IPS-NIHi7 (cell line): Measurements from ENCODE around the gene CLRN3.

Experiments used
- DNase-seq: peaks from one replicate; pipeline ENCODE4 v3.0.0; 2012; ENCODE audit warnings: mixed read lengths; ENCODE audit errors: extremely low spot score

The CLRN3 gene, protein sequence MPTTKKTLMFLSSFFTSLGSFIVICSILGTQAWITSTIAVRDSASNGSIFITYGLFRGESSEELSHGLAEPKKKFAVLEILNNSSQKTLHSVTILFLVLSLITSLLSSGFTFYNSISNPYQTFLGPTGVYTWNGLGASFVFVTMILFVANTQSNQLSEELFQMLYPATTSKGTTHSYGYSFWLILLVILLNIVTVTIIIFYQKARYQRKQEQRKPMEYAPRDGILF

DNA sequence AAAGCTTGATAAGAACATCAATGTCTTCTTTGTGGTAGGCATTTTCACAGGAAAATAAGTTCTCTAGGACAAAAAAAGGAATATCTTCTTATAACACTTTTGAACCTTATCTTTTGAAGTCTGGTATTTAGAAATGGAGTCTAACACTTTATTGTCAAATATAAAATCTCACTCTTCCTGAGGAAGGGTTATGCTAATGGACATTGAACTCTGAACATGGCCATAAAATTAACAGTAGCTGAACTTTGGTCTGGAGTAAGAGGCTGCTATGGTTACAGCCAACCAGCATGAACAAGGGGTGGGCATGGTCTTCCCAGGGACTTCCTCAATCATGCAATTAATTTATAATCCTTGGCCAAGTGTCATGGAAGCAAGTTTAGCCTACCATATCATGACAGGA lies at the start of gene CLRN3:
CLRN3 (minus strand) TSS at position 199 of the 400 bp plus-strand sequence; CDS start at position 42, 157 bp downstream.
- no peak for DNase-seq

- DNase-seq, result no peak
Observed at GRCh38 chr10:127940866-127941640, 48.3 kb upstream of the CLRN3 start.

GRCh38 chr10:127939786-127940330 lies 47.1 kb upstream of the CLRN3 start:
- no peak for DNase-seq

DNA sequence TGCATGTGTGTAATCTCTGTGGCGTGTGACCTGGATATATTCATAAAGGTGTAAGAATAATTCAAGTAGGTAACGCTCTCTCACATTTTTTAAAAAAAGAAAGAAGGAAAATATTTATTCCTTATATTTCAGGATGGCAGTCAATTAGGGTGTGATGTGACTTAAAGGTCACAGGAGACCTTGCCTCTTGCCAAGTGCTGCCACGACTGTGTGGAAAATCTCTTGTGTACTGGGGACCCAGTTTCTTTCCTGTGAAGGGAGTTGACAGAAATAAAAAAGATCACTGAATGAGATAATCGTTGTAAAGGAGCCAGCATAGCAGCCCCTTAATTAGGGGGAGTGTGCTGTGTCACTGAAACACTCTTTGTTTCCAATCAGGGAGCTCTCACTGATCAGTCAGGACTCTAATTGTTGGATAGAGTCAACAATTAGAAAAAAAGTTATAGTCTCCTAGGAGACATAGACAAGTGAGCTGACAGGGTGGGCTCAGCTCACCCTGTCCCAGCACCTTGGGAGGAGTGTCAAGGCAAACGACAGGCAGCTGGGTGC lies 45.2 kb upstream of the CLRN3 start:
- no peak for DNase-seq

GRCh38 chr10:127937069-127937468 lies 44.3 kb upstream of the CLRN3 start:
- DNase-seq, result no peak

DNA sequence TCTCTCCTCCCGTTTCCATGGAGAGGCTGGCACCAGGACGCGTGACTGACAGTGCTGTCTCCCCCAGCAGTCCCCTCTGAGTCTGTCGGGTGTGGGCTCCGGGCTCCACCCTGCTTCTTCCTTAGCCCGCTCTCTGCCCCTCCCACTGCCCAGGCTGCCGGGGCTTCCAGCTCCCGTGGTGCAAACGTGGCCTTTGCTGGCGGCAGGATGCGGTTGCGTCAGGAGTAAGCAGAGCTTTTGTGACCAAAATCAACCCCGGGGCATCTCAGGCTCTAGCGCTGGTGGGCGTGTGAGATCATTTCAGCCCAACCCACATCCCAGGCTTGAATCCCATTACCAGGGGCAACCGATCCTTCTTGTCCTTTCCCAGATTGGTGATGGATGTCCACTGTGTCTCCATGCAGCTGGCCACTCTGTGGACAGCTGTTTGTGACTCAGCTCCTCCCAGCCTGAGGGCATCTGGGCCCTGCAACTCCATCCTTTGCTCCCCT lies 42.4 kb upstream of the CLRN3 start:
- no peak for DNase-seq

GRCh38 chr10:127934383-127934782 lies 41.6 kb upstream of the CLRN3 start:
- DNase-seq, result no peak

DNA sequence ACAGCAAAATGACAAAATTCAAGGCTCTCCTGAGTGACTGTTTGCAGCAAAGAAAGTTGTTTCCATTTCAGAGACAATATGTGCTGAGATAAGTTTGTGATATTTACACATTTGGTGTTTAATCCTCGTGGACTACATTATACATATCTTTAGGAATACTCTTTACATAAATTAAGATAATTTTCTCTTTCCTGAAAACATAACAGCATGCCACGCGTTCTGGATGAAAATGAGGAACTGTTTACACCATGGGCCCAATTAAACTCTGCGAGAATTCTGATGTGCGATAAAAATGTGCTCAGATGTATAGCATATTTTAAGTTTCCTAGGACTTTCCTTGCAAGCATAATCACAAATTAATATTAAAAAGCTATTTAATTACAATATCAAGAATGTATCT lies 40.5 kb upstream of the CLRN3 start:
- DNase-seq, result no peak

GRCh38 chr10:127932521-127933270 lies 40.0 kb upstream of the CLRN3 start:
- DNase-seq, result no peak

DNA sequence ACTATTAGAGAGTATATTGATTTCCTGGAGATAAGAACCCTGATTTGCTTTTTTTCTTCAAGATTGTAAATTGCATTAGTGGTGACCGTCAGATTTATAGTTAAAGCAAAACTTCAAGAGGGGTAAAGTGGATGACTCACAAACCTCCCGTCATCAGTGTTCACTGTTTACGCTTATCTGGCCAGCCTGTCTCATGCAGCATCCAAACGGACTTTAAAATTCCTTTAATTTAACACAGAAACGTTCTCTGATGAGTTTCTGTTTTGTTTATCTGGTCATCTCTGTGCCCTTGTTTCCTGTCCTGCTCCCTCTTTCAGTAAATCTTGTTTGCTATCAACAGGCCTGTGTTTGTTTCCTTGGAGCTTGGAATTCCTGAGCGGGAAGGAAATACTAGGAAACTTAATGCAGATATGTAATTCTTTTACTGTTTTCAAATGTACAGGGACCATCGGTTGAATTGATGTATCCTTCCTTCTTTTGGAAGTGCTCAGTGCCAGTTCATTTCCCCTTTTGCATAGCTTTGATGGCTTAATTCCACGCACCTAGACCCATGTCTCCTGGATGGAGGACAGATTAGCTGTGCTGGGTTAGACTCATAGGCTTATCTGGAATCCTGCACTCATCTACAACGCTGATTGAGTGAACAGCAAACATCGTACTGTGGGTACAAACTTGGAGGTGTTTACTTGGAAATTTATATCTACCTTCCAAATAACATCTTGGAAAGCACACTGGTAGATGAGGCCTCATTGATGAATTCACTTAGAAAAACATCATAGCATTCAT lies 35.5 kb upstream of the CLRN3 start:
- no peak for DNase-seq

- DNase-seq, result no peak
Observed at GRCh38 chr10:127926455-127926854, 33.7 kb upstream of the CLRN3 start.

DNA sequence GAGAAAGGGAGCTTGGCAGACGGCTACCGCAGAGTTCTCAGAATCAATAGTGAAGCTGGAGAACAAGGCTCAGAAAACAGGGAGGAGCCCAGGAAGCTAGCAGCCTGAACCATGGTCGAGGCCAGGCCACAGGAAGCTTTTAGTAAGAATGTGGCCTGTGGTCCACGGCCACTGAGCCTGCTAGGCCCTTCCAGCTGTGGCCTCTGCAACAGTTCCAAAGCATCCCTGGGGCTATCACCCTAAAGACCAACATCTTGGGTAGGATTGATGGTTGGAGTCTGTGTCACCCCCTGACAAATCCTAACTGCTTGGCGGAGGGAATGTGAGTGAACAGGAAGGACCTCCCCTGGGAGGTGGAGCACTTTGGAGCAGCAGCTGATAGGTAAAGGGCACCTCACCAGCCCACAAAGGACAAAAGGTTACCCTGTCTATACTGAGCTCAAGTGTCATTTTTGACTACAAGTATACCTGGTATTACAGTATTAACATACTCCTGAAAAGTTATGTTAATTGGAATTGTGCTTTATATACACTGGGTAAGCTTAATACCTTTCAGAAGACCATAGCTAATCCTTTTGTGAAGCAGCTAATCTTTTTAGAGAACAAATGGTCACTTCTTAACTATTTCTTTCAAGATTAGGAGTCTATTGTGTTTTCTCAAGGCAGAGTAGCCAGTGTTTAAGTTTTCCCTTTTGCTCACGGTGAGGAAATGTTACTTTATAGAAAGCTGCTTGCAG lies 32.9 kb upstream of the CLRN3 start:
- no peak for DNase-seq

DNA sequence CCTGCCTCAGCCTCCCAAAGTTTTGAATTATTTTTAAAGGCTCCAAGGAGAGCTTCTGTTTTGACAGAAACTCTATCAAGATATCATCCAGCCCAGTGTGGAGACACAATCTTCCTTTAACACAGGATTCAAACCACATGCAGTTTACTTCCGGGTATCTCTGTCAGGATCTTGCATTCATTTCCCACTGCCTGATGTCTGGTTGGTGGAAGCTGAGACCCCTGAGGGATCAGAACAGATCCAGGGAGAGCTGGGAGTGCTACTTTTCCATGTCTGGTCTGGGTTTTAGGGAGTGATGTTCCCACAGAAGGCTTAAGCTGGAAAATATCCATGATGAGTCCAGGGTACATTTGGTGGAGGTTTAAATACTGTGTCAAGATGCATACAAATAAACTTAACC lies 30.9 kb upstream of the CLRN3 start:
- DNase-seq, result no peak

DNA sequence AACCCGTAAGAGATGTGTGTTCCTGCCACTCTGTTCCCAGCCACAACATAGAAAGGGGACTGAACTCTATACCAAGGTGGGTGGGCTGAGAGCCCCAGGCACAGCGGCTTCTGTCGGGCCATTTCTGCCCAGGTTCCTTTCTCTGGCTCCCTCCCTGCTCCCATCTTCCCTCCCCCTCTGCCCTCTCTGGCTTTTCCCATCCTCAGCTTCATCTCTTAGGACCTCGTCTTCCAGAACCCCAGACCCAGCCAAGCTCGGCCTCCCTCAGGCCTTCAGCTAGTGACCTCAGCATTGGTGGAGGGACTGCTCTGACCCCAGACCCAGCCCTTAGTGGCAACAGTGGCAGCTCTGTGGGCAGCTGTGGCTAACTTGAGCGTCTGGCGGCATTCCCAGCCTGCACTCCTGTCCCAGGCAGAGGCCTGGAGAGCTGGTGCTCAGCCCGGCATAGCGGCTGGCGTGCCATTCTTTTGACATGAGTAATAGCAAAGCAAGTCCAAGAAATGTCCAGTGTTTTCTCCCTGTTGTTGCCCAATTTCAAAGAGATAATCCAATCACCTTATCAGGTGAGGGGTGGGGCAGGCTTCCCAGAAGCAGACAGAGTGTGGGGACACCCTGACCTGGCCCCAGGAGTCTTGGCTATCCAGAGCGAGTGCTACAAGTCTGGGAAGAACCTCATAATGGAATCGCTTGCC lies 30.1 kb upstream of the CLRN3 start:
- DNase-seq, result no peak

DNA sequence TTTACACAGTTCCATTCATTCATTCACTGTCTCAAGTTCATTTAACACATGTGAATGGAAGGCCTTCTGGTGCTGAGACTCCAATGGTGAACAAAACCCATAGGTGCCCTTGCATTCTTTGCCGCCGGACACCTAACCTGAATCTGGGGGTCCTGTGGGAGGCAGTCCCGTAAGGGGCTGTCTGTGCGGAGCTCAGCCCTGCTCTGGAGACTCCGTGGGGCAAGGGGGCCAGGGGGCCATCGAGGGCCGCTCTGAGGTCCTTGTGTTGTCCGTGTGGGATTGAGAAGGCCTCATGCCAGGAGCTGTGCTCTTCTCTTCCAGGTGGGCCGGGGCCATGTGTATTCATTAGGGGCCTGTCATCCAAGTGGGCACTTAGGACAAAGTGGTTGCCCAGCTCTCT lies 29.5 kb upstream of the CLRN3 start:
- no peak for DNase-seq

DNA sequence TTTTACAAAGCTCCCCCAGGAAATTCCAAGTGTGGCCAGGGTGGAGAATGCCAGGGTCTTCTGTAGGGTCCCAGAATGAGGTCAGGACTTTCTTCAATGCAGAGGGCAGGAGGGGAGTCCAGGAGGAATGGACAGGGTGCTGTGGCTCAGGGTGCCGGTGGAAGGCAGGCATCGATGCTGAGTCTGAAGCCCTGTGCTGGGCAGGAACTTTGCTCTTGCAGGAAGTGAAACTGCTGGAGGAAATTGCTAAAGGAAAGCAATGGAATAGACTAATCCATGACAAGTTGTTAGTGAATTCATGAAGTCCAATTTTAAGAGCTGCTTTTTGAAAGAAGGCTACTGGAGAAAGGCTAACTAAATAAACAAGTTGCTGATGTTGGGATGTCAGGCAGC lies 29.0 kb upstream of the CLRN3 start:
- DNase-seq, result no peak

- no peak for DNase-seq
Observed at GRCh38 chr10:127921075-127921752, 28.5 kb upstream of the CLRN3 start.

GRCh38 chr10:127920306-127921074 lies 27.7 kb upstream of the CLRN3 start:
- DNase-seq, result no peak
